HG03045 (cell line): ENCODE measurements around the gene MARVELD3.
"Not testable (repeated sequence)": the region's sequence is repeated elsewhere in the genome, so short reads cannot be mapped to it uniquely, and the experiment has no call there.

Source experiments
- ATAC-seq: cut with Tn5 transposase; IDR thresholded peaks from one replicate; pipeline ENCODE4 v1.9.1; 2021; ENCODE audit warnings: mild to moderate bottlenecking, moderate library complexity; ENCODE audit not compliant: unreplicated experiment

The MARVELD3 gene

GRCh38 chr16:71669926-71670536 is 44.0 kb downstream of the MARVELD3 start:
- no peak for ATAC-seq

- ATAC-seq: no peak
Observed at GRCh38 chr16:71670537-71670936, 44.6 kb downstream of the MARVELD3 start.

GRCh38 chr16:71671165-71671564 is 45.2 kb downstream of the MARVELD3 start:
- ATAC-seq: no peak

- no peak for ATAC-seq
Observed at GRCh38 chr16:71672125-71672524, 46.1 kb downstream of the MARVELD3 start.

GRCh38 chr16:71672803-71673581 is 47.0 kb downstream of the MARVELD3 start:
- no peak for ATAC-seq

- ATAC-seq: no peak
Observed at GRCh38 chr16:71673582-71673973, 47.6 kb downstream of the MARVELD3 start.

- ATAC-seq: no peak
Observed at GRCh38 chr16:71674229-71674628, 48.2 kb downstream of the MARVELD3 start.

GRCh38 chr16:71675380-71675779 is 49.4 kb downstream of the MARVELD3 start:
- no peak for ATAC-seq

GRCh38 chr16:71676236-71676635 is 50.3 kb downstream of the MARVELD3 start:
- ATAC-seq: no peak

GRCh38 chr16:71681360-71681759 is 55.4 kb downstream of the MARVELD3 start:
- ATAC-seq: no peak

GRCh38 chr16:71684280-71684679 is 58.3 kb downstream of the MARVELD3 start:
- not testable (repeated sequence) for ATAC-seq
